Kidney (tissue), 14 donors: ENCODE results near the gene POLR3B. TPM values are rescaled to one million over a fixed set of nuclear protein-coding genes. Genes with fewer than 3 reads are reported as not detected.

Experiments used
- DNase-seq, 5 donors: peaks; one replicate each; pipeline ENCODE4 v3.0.0-alpha.2; 2013 to 2020
- FAIRE-seq: peaks from 2 replicates; lab custom pipeline; 2012; peaks lifted over from hg19 to GRCh38; lab: Jason Lieb, UNC
- H3K27ac ChIP-seq, 2 donors: one replicate each; pipeline ENCODE4 v1.7.0; 2013; ENCODE audit warnings: low read depth in 2 of 2, low read length in 2 of 2, inconsistent platforms in 1 of 2
- H3K27me3 ChIP-seq: one replicate; pipeline ENCODE4 v1.7.1; 2013; ENCODE audit warnings: low read length, inconsistent platforms; ENCODE audit not compliant: control insufficient read depth, insufficient read depth
- H3K36me3 ChIP-seq, 3 donors: one replicate each; pipeline versions ENCODE4 v1.7.0 to v1.7.1; 2013; ENCODE audit warnings: low read length in 3 of 3, control low read depth in 1 of 3, inconsistent platforms in 1 of 3; ENCODE audit not compliant: insufficient read depth in 3 of 3, control insufficient read depth in 2 of 3
- H3K4me1 ChIP-seq, 3 donors: one replicate each; pipeline versions ENCODE4 v1.7.0 to v1.7.1; 2013; ENCODE audit warnings: low read length in 3 of 3, inconsistent platforms in 1 of 3, low read depth in 1 of 3; ENCODE audit not compliant: control insufficient read depth in 2 of 3, insufficient read depth in 2 of 3
- H3K4me3 ChIP-seq, 3 donors: one replicate each; pipeline versions ENCODE4 v1.7.0 to v1.8.1; 2013; ENCODE audit warnings: low read length in 3 of 3, control low read depth in 1 of 3, inconsistent platforms in 1 of 3
- H3K9ac ChIP-seq, 3 donors: one replicate each; pipeline versions ENCODE4 v1.7.0 to v1.7.1; 2013; ENCODE audit warnings: low read length in 3 of 3, control low read depth in 1 of 3, inconsistent platforms in 1 of 3
- H3K9me3 ChIP-seq, 3 donors: one replicate each; pipeline versions ENCODE4 v1.7.0 to v1.7.1; 2013; ENCODE audit warnings: low read length in 3 of 3, control low read depth in 1 of 3, inconsistent platforms in 1 of 3; ENCODE audit not compliant: control insufficient read depth in 2 of 3, insufficient read depth in 1 of 3
- CTCF ChIP-seq: IDR thresholded peaks from 3 replicates; pipeline ENCODE4 v1.5.1; 2012; ENCODE audit warnings: mild to moderate bottlenecking, moderate library complexity, borderline replicate concordance; ENCODE audit not compliant: insufficient read depth; ENCODE audit errors: extremely low read depth
- intact Hi-C: fragments of 100-400 bp; cut with DNase I; formaldehyde crosslinking; loops from one replicate; pipeline ENCODE4 v1.11.1; 2022
- polyA plus RNA-seq: library from polyadenylated mRNA; stranded (reverse); fragments of 350-450 nt; fragmentation: Illumina TruSeq; extraction: RNeasy Lipid Tissue Mini Kit (QIAGEN cat#74804); gene quantifications from one replicate; pipeline ENCODE4 v1.2.3, GENCODE V29; 2014; ENCODE audit warnings: low read depth, low replicate concordance; ENCODE audit not compliant: insufficient read depth
- total RNA-seq: library from RNA; stranded (reverse); fragmentation: NEBNext Ultra II Directional; extraction: Animal tissue kit (Norgen Biotek cat#: 25700); gene quantifications from one replicate; pipeline ENCODE4 v1.2.1, GENCODE V29; 2021
- donor health status: control.
- donor health status: control.
- donor health status: control.
- donor health status: control.
- donor health status: control.
- donor health status: DM: yes; HTN: yes; CAD: no.
- donor health status: Normal renal cell carcinoma (clear cell type).

The POLR3B gene
- total and polyA plus RNA-seq, 2 donors from 2014 or later = 5.2 to 9.7 TPM

GRCh38 chr12:106552228-106552627 is 194.7 kb downstream of the POLR3B start:
- Histone ChIP-seq H3K36me3 (no peaks in the 10 kb centered on the region), H3K4me3 (no peak overlapping the region), H3K9me3 (no peaks in the 10 kb centered on the region), H3K27ac (no peak overlapping the region), H3K27me3 (no peaks in the 10 kb centered on the region), H3K9ac (no peak overlapping the region), H3K4me1 (no peaks in the 10 kb centered on the region)
- TF ChIP-seq CTCF = no peak
- no peak for DNase-seq
- no peak for FAIRE-seq
- intact Hi-C loops = no loop called here

Other genes starting within 250 kb of the POLR3B start
- 28.8 TPM for gene NUAK1, start 218.8 kb upstream of the POLR3B start, total RNA-seq
- gene NUAK1, start 218.8 kb upstream of the POLR3B start, polyA plus RNA-seq = 2.9 TPM
- 43.0 TPM for gene CKAP4, start 109.7 kb upstream of the POLR3B start, total RNA-seq
- 29.2 TPM for gene CKAP4, start 109.7 kb upstream of the POLR3B start, polyA plus RNA-seq
- gene TCP11L2, start 55.0 kb upstream of the POLR3B start, total RNA-seq = 34.5 TPM
- gene TCP11L2, start 55.0 kb upstream of the POLR3B start, polyA plus RNA-seq = 2.3 TPM
- not detected for gene RFX4, start 225.3 kb downstream of the POLR3B start, total RNA-seq
- gene RFX4, start 225.3 kb downstream of the POLR3B start, polyA plus RNA-seq = not detected